ENCODE results near the gene ALS2.
"Not testable (repeated sequence)": the region's sequence is repeated elsewhere in the genome, so short reads cannot be mapped to it uniquely, and the experiment has no call there.

ALS2 gene

DNA sequence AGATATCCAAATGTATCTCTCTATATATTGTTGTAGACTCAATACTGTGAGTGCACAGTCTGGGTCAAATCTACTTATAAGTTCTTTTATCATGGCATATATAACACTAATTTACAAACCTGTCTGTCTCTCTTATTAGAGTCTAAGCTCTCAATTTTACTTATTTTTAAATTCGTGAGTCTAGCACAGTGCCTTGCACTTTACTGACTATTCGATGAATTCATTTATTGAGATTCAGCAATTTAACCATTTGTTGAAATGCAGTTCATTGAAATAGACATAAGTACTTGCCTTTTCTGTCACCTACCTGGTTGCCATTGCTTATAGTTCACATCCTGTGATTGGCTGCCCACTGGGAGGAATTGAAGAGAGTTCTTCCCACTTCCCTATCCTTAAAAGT is 10.3 kb upstream of the ALS2 start:
- DNase-seq: no peak

DNA sequence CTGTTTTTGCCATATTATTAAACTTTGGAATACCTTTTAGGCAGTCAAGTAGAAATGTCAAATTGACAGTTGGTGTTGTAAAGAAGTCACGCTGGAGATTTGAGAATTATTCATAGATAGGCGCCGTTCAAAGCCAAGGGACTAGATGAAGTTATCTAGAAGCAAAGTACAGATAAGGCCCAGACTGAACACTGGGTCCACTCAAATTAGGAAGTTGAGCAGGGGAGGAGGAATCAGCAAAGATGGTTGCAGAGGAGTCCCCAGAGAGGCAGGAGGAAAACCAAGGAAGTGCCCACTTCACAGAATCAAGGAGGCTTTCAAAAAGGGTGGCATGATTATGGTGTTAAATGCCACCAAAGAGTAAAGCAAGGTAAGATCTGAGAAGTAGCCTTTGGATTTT is 9.6 kb upstream of the ALS2 start:
- DNase-seq: no peak

GRCh38 chr2:201789395-201789794 is 8.7 kb upstream of the ALS2 start:
- no peak for DNase-seq

DNA sequence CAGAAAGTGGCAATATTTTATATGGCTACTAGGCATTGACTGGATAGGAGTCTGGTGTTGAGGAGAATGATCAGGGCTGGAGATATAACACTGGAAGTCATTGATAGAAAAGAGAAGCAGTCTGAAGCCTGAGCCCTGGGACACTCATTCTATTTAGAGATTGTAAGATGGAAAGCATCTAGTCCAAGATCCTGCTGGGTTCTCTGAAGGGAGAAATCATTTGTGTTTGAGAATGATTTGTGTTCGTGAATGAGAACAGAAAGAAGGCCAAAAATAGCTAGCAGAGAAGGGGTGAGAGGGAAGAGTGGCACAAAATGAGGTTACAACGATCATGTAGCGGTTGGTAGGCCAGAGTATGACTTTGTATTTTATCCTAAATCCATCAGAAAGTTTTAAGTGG is 7.6 kb upstream of the ALS2 start:
- no peak for DNase-seq

- no peak for DNase-seq
These were observed 5.7 kb upstream of the ALS2 start for GRCh38 chr2:201786471-201786870.

GRCh38 chr2:201785135-201785534 is 4.4 kb upstream of the ALS2 start:
- DNase-seq: no peak

DNA sequence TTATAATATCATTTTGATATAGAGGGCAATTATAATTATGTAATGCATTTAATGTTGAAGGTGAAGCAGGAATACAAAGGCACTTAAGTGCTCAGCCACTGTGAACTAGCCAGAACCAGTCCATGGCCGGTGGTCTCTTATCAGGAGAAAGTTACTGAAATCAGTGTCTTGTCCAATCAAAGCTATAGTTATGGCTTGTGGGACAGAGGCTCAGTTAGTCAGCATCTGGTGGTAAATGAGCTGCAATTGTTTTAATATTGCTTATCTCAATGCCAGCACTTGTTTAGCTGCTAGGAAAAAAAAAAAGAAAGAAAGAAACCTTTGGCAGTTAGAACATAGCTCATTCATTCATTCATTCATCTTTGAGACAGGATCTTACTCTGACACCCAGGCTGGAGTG is 3.8 kb upstream of the ALS2 start:
- DNase-seq: no peak

DNA sequence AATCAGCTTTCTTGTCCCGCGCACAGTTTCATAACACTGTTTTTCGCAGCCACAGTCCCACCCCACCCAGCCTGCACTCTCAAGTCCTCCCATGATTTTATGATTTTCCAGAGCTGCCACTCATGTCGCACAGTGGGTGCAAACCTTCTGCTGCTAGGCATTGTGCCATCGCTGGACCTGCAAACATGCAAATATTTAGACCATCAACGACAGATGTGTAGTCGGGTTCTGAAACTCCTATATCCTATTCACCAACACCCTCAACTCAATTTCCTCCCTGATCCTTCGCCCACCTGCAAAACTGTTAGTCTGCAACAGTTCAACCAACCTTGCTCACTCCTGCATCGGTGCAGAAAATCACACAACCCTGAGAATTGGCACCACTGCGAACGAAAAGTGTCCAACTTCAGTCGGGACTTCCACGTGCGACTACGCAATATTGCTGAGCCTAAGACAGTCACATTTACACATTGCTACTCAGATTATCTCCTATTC is 871 bp upstream of the ALS2 start:
- no peak for DNase-seq

GRCh38 chr2:201779901-201780673 is 646 bp downstream of the ALS2 start:
- no peak for DNase-seq

DNA sequence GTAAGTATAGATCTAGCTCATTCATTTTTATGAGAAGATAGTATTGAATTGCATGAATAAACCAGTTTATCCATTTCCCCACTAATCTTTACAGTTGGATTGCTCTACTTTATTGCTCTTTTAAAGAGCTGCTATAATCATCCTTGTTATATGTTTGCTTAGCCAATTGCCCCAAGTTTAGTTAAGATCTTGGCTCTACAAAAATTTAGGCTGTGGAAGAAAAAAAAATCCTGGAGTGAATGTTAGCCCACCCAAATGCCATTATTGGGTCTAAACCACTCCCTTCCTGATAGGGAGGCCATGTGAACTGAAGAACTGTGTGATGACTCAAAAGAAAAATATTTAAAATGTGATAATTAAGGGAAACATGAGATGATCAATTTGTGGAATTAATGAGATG is 2.9 kb downstream of the ALS2 start:
- DNase-seq: no peak

- DNase-seq: no peak
These were observed 3.7 kb downstream of the ALS2 start for GRCh38 chr2:201777043-201777442.

DNA sequence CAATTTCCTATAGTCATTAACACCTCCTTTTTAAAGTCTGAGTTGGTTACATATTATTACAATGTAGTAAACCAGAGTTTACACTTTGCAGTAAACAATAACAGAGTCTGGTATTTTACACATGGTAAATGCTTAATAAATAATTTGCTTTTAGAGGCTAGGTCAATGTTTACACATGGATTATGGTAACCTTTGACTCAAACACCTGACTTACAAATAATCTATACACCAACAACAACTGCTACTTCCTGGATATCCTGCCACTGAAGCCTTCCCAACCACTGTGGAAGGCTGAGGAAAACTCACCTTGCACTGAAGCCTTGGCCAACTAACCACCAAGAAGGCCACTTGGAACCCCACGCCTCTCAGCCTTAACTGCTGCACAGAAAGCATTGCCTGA is 5.4 kb downstream of the ALS2 start:
- no peak for DNase-seq

- DNase-seq: no peak
These were observed 6.2 kb downstream of the ALS2 start for GRCh38 chr2:201774546-201774945.

GRCh38 chr2:201773990-201774389 is 6.7 kb downstream of the ALS2 start:
- DNase-seq: no peak

GRCh38 chr2:201769666-201770373 is 10.9 kb downstream of the ALS2 start:
- DNase-seq: no peak

- DNase-seq: no peak
These were observed 11.8 kb downstream of the ALS2 start for GRCh38 chr2:201768918-201769317.

GRCh38 chr2:201765799-201766198 is 14.9 kb downstream of the ALS2 start:
- no peak for DNase-seq

- DNase-seq: not testable (repeated sequence)
These were observed 16.3 kb downstream of the ALS2 start for GRCh38 chr2:201764469-201764868.

DNA sequence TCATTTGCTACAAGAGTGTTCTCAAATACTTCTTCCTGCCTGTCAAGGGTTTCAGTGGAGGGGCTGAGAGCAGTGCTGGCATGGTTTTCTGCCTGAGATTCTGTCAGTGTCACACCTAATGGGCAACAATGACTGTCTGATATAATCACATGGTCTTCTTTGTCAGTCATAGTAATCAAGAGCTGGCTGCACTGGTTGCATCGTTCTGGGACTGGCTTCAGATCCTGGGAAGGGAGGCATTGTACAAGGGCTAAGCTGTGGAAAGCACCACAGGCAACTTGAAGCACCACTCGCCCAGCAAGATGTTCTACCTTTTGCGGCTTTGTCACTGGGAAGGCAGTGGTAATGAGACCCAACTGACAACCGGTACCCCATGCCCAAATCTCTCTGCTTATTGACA is 19.6 kb downstream of the ALS2 start:
- DNase-seq: no peak

DNA sequence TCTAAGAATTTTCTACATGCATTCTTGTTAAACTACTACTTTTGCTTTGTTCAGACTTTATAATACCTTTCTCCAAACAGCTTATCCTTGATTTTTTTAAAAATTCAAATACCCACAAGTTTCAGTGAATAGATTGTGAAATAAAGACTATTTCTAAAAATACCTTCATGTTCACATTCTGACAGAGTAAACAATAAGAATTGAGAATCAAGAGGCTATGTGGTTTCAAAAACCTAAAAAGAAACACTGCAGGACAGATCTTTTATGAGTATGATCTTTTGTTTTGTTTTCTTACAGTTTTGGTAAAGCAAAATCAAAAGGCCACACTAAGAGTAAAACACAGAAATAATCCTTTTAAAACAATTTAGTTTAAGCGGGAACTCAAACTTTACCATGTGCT is 21.2 kb downstream of the ALS2 start:
- no peak for DNase-seq

GRCh38 chr2:201758873-201759272 is 21.9 kb downstream of the ALS2 start:
- no peak for DNase-seq

DNA sequence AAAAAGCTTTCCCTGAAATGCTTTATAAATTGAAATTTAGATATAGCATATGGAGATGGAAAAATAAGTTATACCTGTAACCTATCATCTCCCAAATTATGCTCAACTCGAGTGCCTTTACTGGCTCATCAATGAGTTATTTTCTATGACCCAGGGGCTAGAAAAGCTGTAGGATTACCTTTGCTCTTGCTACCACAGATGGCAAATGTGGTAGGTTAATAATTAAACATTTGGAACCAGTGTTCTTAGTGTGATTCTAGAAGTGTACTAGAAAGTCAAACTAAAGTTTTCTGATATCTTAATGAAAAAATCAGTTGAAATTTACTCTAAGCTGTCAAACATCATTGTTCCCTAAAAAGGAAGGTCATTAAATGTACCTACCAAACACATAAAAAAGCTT is 22.5 kb downstream of the ALS2 start:
- DNase-seq: no peak

GRCh38 chr2:201754717-201755415 is 25.9 kb downstream of the ALS2 start:
- no peak for DNase-seq

- DNase-seq: no peak
These were observed 29.2 kb downstream of the ALS2 start for GRCh38 chr2:201751566-201751965.

Measured in NCI-H1048 (cell line).